ENCODE results near the gene FOXO3B.
"Not testable (repeated sequence)": the region's sequence is repeated elsewhere in the genome, so short reads cannot be mapped to it uniquely, and the experiment has no call there.

FOXO3B gene

DNA sequence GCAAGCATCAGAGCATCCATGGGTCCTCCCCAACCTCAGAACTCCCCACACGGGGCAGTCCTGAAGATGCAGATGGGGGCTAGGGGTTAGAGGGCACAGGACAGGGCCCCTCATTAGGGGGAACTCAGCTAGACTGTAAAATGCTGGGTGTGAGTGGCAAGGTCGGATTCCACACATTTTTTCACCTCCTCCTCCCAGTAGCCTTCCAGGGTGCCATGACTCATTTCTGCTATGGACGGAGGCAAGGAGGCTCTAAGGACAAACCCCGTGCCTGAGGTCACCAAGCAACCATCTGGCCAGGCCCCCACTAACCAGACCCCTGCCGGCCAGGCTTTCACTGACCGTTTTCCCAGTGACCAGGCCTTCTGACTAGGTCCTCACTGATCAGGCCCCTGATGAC is 39.0 kb downstream of the FOXO3B start:
- H3K9me2 ChIP-seq (replicated peaks; ENCODE audit: control insufficient read depth, low read length); H3K79me2 ChIP-seq (ENCODE audit: control insufficient read depth, low read length); H3K4me2 ChIP-seq (ENCODE audit: low read length); H3K27me3 ChIP-seq (ENCODE audit: control insufficient read depth, low read length); H3K4me1 ChIP-seq (ENCODE audit: control insufficient read depth, low read length); H3K27ac ChIP-seq (ENCODE audit: low read depth, low read length); H3F3A ChIP-seq (ENCODE audit: control insufficient read depth, insufficient read depth); H3K4me3 ChIP-seq (ENCODE audit: low read length); H3K9me3 ChIP-seq (ENCODE audit: control insufficient read depth, insufficient read depth, low read length); H3K36me3 ChIP-seq (ENCODE audit: control insufficient read depth, low read length); H4K20me1 ChIP-seq (ENCODE audit: control insufficient read depth, insufficient read depth, low read depth, low read length): not testable (repeated sequence)

DNA sequence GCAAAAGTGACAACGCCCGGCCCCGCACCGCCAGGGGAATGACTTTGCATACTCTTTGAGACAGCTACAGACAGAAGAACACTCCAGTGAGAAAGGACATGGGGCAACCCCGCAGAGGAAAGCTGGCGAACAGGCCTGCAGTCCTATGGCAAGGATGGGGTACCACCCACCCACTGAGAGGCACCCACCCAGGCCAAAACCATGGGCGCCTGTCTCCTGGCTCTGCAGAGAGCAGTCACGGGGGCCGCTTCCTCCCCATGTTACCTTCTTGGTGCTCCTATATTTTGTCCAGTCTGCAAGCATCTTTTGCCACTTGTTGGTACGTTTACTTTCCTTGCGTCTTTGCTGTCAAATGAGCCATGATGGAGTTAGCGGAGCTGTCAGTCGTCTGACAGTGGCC is 43.8 kb downstream of the FOXO3B start:
- not testable (repeated sequence) for H3K4me2 ChIP-seq (ENCODE audit: low read length); H3K79me2 ChIP-seq (ENCODE audit: control insufficient read depth, low read length); H3K27me3 ChIP-seq (ENCODE audit: control insufficient read depth, low read length); H3F3A ChIP-seq (ENCODE audit: control insufficient read depth, insufficient read depth); H3K27ac ChIP-seq (ENCODE audit: low read depth, low read length); H4K20me1 ChIP-seq (ENCODE audit: control insufficient read depth, insufficient read depth, low read depth, low read length); H3K9me3 ChIP-seq (ENCODE audit: control insufficient read depth, insufficient read depth, low read length); H3K9me2 ChIP-seq (replicated peaks; ENCODE audit: control insufficient read depth, low read length); H3K4me3 ChIP-seq (ENCODE audit: low read length); H3K4me1 ChIP-seq (ENCODE audit: control insufficient read depth, low read length); H3K36me3 ChIP-seq (ENCODE audit: control insufficient read depth, low read length)

DNA sequence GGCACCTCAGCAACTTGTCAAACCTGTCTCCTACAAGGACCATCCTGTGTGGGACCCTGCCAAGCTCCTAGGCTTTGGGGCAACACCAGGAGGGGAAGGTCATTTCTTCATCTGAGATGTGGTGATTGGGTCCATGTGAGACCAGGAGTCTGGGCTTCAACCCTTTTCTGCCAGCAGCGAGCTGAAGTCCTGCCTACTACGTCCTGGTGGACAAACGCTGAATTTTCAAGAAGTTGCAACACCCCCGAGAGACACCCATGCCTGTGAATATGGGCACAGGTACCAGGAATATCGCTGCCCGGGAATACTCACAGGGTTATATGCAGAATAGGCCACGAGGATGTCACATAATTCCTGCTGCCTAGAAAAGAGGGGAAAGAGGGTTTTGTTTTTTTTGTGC is 45.9 kb downstream of the FOXO3B start:
- not testable (repeated sequence) for H3K36me3 ChIP-seq (ENCODE audit: control insufficient read depth, low read length); H3K79me2 ChIP-seq (ENCODE audit: control insufficient read depth, low read length); H3K27me3 ChIP-seq (ENCODE audit: control insufficient read depth, low read length); H4K20me1 ChIP-seq (ENCODE audit: control insufficient read depth, insufficient read depth, low read depth, low read length); H3F3A ChIP-seq (ENCODE audit: control insufficient read depth, insufficient read depth); H3K9me3 ChIP-seq (ENCODE audit: control insufficient read depth, insufficient read depth, low read length); H3K4me1 ChIP-seq (ENCODE audit: control insufficient read depth, low read length); H3K27ac ChIP-seq (ENCODE audit: low read depth, low read length); H3K4me3 ChIP-seq (ENCODE audit: low read length); H3K9me2 ChIP-seq (replicated peaks; ENCODE audit: control insufficient read depth, low read length); H3K4me2 ChIP-seq (ENCODE audit: low read length)

DNA sequence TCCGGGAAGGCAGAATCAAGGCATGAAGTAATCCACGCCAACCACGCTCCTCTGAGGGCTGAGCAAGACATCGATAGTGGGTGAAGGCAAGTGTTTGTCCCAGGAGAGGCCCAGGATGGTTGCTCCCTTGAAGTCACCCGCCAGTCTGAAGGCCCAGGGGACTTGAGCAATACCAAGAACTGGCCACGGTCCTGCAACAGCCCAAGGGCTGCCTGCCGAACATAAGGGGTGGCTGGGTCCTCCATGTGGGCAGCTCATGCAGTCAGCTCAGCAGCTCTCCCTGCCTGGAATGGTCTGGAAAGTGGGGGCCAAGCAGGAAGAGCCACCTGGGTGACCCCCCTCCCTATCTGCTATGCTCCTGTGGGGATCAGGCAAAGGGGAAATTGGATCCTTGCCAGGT is 46.3 kb downstream of the FOXO3B start:
- H3K4me2 ChIP-seq (ENCODE audit: low read length); H3K9me2 ChIP-seq (replicated peaks; ENCODE audit: control insufficient read depth, low read length); H3K4me3 ChIP-seq (ENCODE audit: low read length); H3K27me3 ChIP-seq (ENCODE audit: control insufficient read depth, low read length); H3F3A ChIP-seq (ENCODE audit: control insufficient read depth, insufficient read depth); H3K9me3 ChIP-seq (ENCODE audit: control insufficient read depth, insufficient read depth, low read length); H3K27ac ChIP-seq (ENCODE audit: low read depth, low read length); H3K4me1 ChIP-seq (ENCODE audit: control insufficient read depth, low read length); H3K36me3 ChIP-seq (ENCODE audit: control insufficient read depth, low read length); H3K79me2 ChIP-seq (ENCODE audit: control insufficient read depth, low read length); H4K20me1 ChIP-seq (ENCODE audit: control insufficient read depth, insufficient read depth, low read depth, low read length): not testable (repeated sequence)

DNA sequence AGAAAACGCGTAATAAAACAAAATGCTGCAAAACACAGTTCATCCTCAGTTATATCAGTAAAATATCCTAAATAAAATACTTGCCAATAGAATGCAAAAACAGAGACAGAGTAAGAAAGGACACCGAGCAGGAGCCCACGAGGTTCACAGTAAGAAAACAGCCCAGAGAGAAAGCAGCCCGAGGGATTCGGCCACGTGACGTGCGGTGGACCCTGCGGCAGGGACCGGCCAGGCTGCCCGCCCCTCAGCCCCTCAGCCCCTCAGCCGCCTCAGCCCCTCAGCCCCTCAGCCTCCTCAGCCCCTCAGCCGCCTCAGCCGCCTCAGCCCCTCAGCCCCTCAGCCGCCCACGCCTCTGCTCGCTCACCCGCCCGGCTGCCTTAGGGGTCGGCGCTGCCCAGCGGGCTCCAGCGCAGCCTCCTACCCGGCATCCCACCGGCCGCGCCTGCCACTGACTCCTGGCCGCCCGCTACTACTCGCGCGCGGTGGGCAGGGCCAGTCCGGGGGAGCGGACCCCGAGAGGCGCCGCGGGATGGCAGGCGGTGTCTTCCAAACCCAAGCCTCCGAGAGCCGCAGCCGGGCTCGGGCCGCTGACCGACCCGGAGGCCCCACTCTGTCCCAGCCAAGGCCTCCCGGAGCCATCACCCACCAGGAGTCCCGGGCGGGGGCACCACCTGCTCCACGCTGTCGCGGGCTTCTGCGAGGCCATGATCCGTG is 47.4 kb downstream of the FOXO3B start:
- H3K27ac ChIP-seq (ENCODE audit: low read depth, low read length); H3K9me3 ChIP-seq (ENCODE audit: control insufficient read depth, insufficient read depth, low read length); H3K4me1 ChIP-seq (ENCODE audit: control insufficient read depth, low read length); H3K27me3 ChIP-seq (ENCODE audit: control insufficient read depth, low read length); H3K9me2 ChIP-seq (replicated peaks; ENCODE audit: control insufficient read depth, low read length); H3F3A ChIP-seq (ENCODE audit: control insufficient read depth, insufficient read depth); H4K20me1 ChIP-seq (ENCODE audit: control insufficient read depth, insufficient read depth, low read depth, low read length); H3K79me2 ChIP-seq (ENCODE audit: control insufficient read depth, low read length); H3K36me3 ChIP-seq (ENCODE audit: control insufficient read depth, low read length): not testable (repeated sequence)
- H3K4me3 ChIP-seq (ENCODE audit: low read length): peak overlapping the region; percentile 46; the same call in 1 of the 2 replicates
- peak overlapping the region; percentile 51 for H3K4me2 ChIP-seq (ENCODE audit: low read length)

All from DOHH2 (cell line).